ENCODE results near the gene FGD4. TPM values are rescaled to one million over a fixed set of nuclear protein-coding genes. Genes with fewer than 3 reads are reported as not detected.

FGD4 gene
- total RNA-seq, 8 experiments from 2014 or later: 1.6 to 35.0 (median 19.4) TPM

DNA sequence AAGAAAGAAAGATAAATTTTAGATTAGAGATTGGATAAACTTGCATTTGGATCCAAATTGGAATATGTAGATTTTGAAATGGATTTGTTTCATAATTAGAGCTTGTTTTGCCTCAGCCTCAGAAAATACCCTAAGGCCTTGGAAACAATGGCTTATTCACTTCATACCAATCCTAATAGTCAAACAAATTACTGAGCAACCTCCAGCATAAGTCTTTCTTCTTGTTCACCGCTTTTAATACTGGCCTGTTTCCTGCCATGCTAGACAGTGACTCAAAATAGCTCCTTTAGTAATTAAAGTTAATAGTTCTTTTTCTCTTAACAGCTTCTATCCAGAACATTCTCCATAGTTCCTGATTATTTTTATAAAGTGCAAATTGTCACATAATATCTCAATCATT is 168.9 kb downstream of the FGD4 start:
- Histone ChIP-seq H3K4me1 (replicated peaks in 1 of 2) (peaks cover 3 to 7% of the 10 kb centered on the region in 2 donors), H3K4me3 (no peak overlapping the region), H3K27ac (no peak overlapping the region)
- in situ Hi-C loops (cut with MboI; ENCODE audit: low pct_unique_long_range_greater_than_20kb in 2 of 9, low sequenced_read_pairs in 9 of 9, unreplicated experiment in 9 of 9): no loop called here
- peak in 4 of 8 experiments; percentile 24 to 98 (median 96) for ATAC-seq (replicated peaks in 6 of 8)
- WGBS, 10 experiments: 0 to 100% (median 77%) methylated on average over 1 of the region's 1 CpG; no CpG with 5 or more reads in 1 of the 10 experiments

DNA sequence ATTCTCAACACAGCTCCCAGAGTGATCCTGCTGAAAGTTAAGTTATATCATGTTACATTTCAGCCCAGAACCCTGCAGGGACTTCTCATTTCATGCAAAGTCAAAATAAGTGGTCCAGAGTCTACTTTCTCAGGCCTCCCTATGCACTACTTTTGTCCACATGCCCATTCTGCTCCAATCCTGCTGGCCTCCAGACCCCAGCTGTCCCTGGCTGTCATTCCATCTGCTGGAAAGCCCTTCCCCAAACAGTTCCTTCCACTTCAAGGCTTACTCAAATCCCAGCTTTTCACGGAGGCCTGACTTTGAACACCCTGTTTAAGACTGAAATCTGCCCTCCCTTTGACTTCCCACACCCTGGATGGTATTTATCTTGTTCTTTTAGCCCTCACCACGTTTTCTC is 169.9 kb downstream of the FGD4 start:
- in situ Hi-C loops (cut with MboI; ENCODE audit: low pct_unique_long_range_greater_than_20kb in 2 of 9, low sequenced_read_pairs in 9 of 9, unreplicated experiment in 9 of 9): no loop called here
- H3K4me3 ChIP-seq: no peak overlapping the region
- WGBS, 10 experiments: 39 to 73% (median 50%) methylated on average over 1 to 2 of the region's 2 CpGs; no CpG with 5 or more reads in 1 of the 10 experiments
- H3K27ac ChIP-seq: no peak overlapping the region
- ATAC-seq (replicated peaks in 6 of 8): no peak
- H3K4me1 ChIP-seq (replicated peaks in 1 of 2): peaks cover 3 to 7% of the 10 kb centered on the region in 2 donors

DNA sequence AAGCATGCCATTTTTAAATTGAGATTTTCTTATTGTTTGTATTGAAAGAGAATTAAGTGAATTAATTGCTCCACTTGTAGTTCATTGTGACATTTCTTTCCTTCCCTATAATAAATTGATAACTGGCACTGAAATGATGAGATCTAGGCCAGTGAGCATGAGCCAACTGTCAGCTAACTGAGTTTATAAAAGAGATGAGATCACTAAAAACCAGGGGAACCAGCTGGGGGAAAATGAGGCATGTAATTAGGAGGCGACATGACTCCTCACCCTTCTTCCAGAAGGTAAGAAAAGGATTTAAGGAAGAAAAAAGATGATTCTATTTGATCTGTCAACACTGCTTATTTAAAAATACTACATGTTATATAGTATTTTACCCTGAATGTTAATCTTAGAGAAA is 175.2 kb downstream of the FGD4 start:
- no peaks in the 10 kb centered on the region for H3K4me1 ChIP-seq (replicated peaks in 1 of 2)
- WGBS, 10 experiments: 50 to 90% (median 80%) methylated on average over 1 of the region's 1 CpG; no CpG with 5 or more reads in 3 of the 10 experiments
- H3K27ac ChIP-seq: no peak overlapping the region
- in situ Hi-C loops (cut with MboI; ENCODE audit: low pct_unique_long_range_greater_than_20kb in 2 of 9, low sequenced_read_pairs in 9 of 9, unreplicated experiment in 9 of 9): no loop called here
- peak in 1 of 8 experiments; percentile 57 for ATAC-seq (replicated peaks in 6 of 8)
- H3K4me3 ChIP-seq: no peak overlapping the region

DNA sequence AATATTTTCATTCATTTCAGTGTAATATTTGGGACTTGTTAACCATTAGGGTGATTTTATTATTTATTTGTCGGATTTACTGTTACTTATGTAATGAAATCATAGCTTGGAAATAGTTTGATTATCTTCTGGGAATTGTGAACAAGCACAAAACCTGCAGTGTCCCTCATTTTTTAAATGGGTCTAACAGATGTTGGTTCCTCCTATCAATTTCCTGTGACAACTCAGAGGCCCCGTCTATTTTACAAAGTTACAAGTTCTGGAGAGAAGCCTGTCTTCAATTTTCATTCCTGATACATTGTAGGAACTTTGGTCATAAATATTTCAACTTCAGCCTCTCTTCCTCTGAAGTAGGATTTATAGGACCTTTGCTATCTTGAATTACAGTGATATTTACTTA is 178.0 kb downstream of the FGD4 start:
- Histone ChIP-seq H3K27ac (no peak overlapping the region), H3K4me1 (replicated peaks in 1 of 2) (no peaks in the 10 kb centered on the region), H3K4me3 (no peak overlapping the region)
- in situ Hi-C loops (cut with MboI; ENCODE audit: low pct_unique_long_range_greater_than_20kb in 2 of 9, low sequenced_read_pairs in 9 of 9, unreplicated experiment in 9 of 9): no loop called here
- 15 to 100% (median 82%) methylated on average over 1 to 2 of the region's 2 CpGs; no CpG with 5 or more reads in 2 of the 10 experiments for WGBS, 10 experiments
- no peak for ATAC-seq (replicated peaks in 6 of 8)

DNA sequence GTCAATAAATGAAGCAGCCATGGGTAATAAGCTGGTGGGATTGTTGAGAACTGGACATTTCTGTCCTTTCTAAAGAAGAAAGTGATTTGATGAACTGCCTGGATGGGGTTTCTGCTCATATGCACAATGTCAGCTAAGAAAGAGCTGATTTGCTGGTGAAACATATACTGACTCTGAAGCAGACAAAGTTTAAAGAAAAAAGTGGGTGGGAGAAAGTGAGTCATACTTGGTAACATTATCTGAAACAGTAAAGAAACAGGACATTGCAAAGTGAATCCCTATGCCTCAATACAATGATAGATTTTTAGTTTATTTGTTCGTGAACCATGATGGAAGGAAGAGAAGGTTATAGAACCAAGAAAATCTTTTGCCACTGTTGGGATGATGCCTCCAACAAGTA is 184.2 kb downstream of the FGD4 start:
- no peak overlapping the region for H3K4me3 ChIP-seq
- H3K27ac ChIP-seq: no peak overlapping the region
- WGBS, 10 experiments: 83 to 100% (median 90%) methylated on average over 1 of the region's 1 CpG; no CpG with 5 or more reads in 3 of the 10 experiments
- H3K4me1 ChIP-seq (replicated peaks in 1 of 2): no peaks in the 10 kb centered on the region
- ATAC-seq (replicated peaks in 6 of 8): peak in 7 of 8 experiments; percentile 32 to 68 (median 47)
- in situ Hi-C loops (cut with MboI; ENCODE audit: low pct_unique_long_range_greater_than_20kb in 2 of 9, low sequenced_read_pairs in 9 of 9, unreplicated experiment in 9 of 9): no loop called here

DNA sequence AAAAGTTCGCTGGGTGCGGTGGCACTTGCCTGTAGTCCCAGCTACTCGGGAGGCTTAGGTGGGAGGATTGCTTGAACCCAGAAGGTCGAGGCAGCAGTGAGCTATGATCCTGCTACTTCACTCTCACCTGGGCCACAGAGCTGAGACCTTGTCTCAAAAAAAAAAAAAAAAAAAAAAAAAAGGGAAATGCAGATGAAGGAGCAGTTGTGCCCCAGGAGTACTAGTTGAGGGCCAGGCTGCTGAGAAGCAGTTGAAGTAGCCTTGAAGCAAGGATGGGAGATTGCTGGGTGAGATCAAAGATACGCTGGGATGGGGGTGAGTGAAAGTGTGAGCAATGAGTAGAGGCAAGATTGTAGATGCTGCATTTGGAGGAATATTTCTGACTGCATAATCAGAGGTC is 186.3 kb downstream of the FGD4 start:
- 72 to 100% (median 94%) methylated on average over 1 to 5 of the region's 5 CpGs; no CpG with 5 or more reads in 2 of the 10 experiments for WGBS, 10 experiments
- in situ Hi-C loops (cut with MboI; ENCODE audit: low pct_unique_long_range_greater_than_20kb in 2 of 9, low sequenced_read_pairs in 9 of 9, unreplicated experiment in 9 of 9): no loop called here
- H3K4me1 ChIP-seq (replicated peaks in 1 of 2): no peaks in the 10 kb centered on the region
- H3K4me3 ChIP-seq: no peak overlapping the region
- no peak for ATAC-seq (replicated peaks in 6 of 8)
- no peak overlapping the region for H3K27ac ChIP-seq

DNA sequence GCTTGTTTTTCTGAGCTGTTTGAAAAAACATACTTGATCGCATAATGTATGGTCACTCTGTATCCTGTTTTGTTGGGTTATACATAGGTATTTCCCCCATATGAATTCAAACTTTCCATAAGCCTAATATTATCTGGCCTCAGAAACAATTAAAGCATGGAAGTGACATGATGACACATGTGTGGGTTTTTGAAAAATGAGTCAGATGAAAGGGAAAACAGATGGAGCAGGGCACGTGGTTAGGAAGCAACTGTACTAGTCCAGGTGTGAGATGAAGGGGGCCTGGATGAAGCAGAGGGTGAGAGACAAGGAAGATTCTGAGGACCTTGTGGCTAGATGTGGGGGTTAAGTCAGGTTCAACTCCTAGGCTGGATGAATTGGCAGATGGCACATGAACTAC is 187.0 kb downstream of the FGD4 start:
- ATAC-seq (replicated peaks in 6 of 8): peak in 2 of 8 experiments; percentile 42 to 73
- in situ Hi-C loops (cut with MboI; ENCODE audit: low pct_unique_long_range_greater_than_20kb in 2 of 9, low sequenced_read_pairs in 9 of 9, unreplicated experiment in 9 of 9): no loop called here
- 0 to 100% (median 93%) methylated on average over 1 to 2 of the region's 2 CpGs; no CpG with 5 or more reads in 1 of the 10 experiments for WGBS, 10 experiments
- Histone ChIP-seq H3K4me3 (no peak overlapping the region), H3K27ac (no peak overlapping the region), H3K4me1 (replicated peaks in 1 of 2) (no peaks in the 10 kb centered on the region)

DNA sequence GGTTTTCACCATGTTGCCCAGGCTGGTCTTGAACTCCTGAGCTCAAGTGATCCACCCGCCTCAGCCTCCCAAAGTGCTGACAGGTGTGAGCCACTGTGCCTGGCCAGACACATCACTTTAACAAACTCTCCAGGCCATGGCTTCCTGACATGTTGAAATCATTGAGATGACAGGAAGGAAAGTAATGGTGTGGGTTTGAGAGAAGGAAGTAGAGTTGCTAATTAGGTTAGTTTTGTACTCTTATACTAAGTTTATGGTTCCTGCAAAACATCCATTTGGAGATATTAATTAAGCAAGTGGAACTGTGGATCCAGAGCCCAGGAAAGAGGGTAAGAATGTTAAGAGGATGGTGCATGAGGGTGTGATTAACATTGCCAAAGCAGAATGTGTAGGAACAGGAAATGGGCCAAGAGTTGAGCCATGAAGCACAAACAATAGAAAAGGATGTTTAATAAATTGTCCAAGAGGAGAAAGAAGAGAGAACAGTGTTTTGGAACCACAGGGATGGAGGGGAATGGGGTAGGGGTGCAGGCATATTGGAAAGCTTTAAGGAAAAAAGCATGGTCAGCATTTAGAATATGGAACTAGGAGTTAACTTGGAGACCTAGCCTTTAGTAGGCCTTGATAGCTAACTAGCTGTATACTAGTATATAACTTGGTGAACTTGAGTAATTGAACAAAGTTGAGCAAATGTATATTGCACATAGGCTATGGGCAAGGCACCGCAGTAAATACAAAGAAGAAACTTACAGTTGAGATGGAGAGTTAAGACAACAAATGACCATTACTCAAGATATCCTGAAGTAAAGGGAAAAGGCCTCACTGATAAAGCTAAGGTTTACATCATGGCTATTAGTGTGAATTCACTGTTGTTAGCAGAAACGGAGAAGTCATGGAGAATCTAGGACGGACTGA is 188.5 kb downstream of the FGD4 start:
- in situ Hi-C loops (cut with MboI; ENCODE audit: low pct_unique_long_range_greater_than_20kb in 2 of 9, low sequenced_read_pairs in 9 of 9, unreplicated experiment in 9 of 9): no loop called here
- Histone ChIP-seq H3K4me1 (replicated peaks in 1 of 2) (no peaks in the 10 kb centered on the region), H3K4me3 (no peak overlapping the region), H3K27ac (no peak overlapping the region)
- ATAC-seq (replicated peaks in 6 of 8): no peak
- WGBS, 10 experiments: 50 to 100% (median 93%) methylated on average over 2 to 4 of the region's 4 CpGs

DNA sequence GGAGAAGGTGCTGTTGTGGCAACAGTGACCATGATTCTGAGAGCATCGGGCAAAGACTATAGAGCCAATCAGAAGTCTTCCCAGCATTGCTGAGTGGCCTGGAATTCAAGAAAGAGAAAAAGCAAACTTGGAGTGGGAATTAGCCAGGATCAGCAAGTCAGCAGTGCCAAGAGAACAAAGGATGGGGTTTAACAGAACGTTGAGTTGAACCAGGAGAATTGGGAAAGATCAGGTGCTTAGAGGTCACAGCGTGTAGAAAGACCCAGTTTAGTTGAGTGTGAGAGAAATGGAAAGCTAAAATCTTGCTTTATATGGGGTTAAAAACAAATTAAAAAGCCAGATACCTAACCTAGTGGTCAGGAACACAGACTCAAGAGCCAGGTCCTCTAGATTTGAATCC is 189.2 kb downstream of the FGD4 start:
- H3K27ac ChIP-seq: no peak overlapping the region
- in situ Hi-C loops (cut with MboI; ENCODE audit: low pct_unique_long_range_greater_than_20kb in 2 of 9, low sequenced_read_pairs in 9 of 9, unreplicated experiment in 9 of 9): no loop called here
- ATAC-seq (replicated peaks in 6 of 8): no peak

DNA sequence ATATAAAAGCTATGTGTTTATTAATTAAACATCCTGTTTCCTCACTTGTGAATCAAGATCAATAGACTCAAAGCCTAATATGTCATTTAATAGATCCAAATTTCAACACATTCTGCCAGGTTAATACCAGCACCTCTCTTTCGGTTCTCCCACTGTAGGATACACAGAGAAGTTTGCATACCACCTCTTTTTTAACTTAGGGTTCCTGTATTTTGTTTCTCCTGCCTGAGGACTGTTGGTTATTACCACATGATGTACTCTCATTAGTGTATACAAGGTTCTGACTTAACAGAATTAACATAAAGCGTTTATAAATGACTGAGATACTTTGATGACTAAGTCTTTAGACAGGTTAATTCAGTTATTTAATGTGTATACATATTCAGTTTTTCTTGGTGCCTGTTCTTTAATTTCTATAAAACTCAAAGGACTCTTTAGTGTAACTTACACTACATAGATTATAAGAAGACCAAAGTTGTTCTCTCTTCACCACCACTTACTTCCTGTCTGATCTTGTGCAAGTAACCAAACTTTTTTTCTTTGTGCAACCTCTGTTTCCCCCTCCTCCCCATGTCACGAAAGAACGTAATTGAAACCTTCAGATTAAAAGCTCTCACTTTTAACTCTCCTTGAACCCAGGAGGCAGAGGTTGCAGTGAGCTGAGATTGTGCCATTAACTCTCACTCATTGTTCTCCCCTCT is 190.0 kb downstream of the FGD4 start:
- H3K27ac ChIP-seq: no peak overlapping the region
- no peak overlapping the region for H3K4me3 ChIP-seq
- in situ Hi-C loops (cut with MboI; ENCODE audit: low pct_unique_long_range_greater_than_20kb in 2 of 9, low sequenced_read_pairs in 9 of 9, unreplicated experiment in 9 of 9): no loop called here
- WGBS, 10 experiments: 67 to 100% (median 94%) methylated on average over 1 to 4 of the region's 4 CpGs
- no peaks in the 10 kb centered on the region for H3K4me1 ChIP-seq (replicated peaks in 1 of 2)
- ATAC-seq (replicated peaks in 6 of 8): peak in 2 of 8 experiments; percentile 18 to 22

More for the DNA sequence above, 189.2 kb downstream of the FGD4 start:
- no peaks in the 10 kb centered on the region for H3K4me1 ChIP-seq (replicated peaks in 1 of 2)
- H3K4me3 ChIP-seq: no peak overlapping the region
- WGBS, 10 experiments: 14 to 100% (median 89%) methylated on average over 1 to 3 of the region's 3 CpGs; no CpG with 5 or more reads in 1 of the 10 experiments

DNA sequence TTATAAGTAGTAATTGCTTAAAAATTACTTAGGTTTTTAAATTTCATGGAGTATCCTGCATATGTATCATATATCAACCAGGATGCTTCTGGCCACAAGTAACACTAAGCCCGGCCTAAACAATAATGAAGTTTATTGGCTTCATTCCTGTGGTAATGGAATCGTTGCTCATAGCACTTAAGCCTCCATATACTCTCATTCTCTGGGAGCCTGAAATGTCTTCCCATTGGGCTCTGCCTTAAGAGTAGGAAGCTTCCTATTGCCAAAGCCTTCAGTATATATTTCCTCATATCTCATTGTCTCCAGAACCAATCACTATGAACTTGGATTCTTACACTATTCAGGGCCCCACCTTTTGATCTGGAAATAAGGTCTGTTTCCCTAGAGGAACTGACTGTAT is 195.9 kb downstream of the FGD4 start:
- 30 to 100% (median 85%) methylated on average over 1 to 2 of the region's 2 CpGs; no CpG with 5 or more reads in 1 of the 10 experiments for WGBS, 10 experiments
- no peak for ATAC-seq (replicated peaks in 6 of 8)
- Histone ChIP-seq H3K27ac (no peak overlapping the region), H3K4me1 (replicated peaks in 1 of 2) (peaks cover 0 to 5% of the 10 kb centered on the region in 2 donors), H3K4me3 (no peak overlapping the region)
- in situ Hi-C loops (cut with MboI; ENCODE audit: low pct_unique_long_range_greater_than_20kb in 2 of 9, low sequenced_read_pairs in 9 of 9, unreplicated experiment in 9 of 9): no loop called here

DNA sequence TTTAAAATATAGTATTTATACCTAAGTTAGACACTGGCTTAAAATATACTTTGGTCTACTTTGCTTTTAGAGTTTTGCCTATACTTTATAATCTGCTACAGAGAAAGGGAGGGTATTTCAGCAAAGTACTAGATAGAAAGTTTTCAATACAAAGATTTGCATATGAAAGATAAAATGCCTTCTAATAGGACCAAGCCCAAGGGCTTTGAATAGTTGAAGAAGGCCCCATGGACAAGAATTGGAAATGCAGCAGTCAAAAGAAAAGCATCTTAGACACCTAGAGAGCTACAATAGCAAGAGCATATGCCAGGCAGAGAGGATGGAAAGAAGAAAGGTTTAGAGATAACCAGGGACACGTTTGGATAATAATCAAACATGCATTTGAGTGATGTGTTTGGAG is 196.7 kb downstream of the FGD4 start:
- 0 to 50% (median 32%) methylated on average over 1 of the region's 1 CpG; no CpG with 5 or more reads in 2 of the 10 experiments for WGBS, 10 experiments
- in situ Hi-C loops (cut with MboI; ENCODE audit: low pct_unique_long_range_greater_than_20kb in 2 of 9, low sequenced_read_pairs in 9 of 9, unreplicated experiment in 9 of 9): no loop called here
- Histone ChIP-seq H3K4me3 (no peak overlapping the region), H3K27ac (no peak overlapping the region), H3K4me1 (replicated peaks in 1 of 2) (peaks cover 0 to 5% of the 10 kb centered on the region in 2 donors)
- ATAC-seq (replicated peaks in 6 of 8): peak in 2 of 8 experiments; percentile 20 to 56

DNA sequence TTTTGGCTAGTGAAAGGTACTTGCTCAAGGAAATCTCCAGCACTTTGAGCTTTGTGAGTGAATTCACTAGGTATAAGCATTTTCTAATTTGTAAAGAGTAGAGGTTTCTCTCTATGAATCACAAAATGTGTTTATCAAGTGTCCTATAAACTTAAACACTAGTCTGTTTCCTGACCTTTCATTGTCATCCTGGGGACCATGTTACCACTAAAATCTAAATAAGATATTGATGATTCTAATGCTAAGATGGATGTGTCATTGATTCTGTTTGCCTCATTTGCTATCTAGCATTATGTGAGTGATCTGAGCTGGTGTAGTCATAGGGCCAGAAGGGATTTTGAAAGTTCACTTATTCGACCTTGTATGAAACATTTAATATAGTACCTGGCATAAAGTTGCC is 199.3 kb downstream of the FGD4 start:
- Histone ChIP-seq H3K4me3 (no peak overlapping the region), H3K4me1 (replicated peaks in 1 of 2) (peaks cover 0 to 5% of the 10 kb centered on the region in 2 donors), H3K27ac (no peak overlapping the region)
- WGBS, 10 experiments: 40 to 100% (median 92%) methylated on average over 1 of the region's 1 CpG; no CpG with 5 or more reads in 6 of the 10 experiments
- no peak for ATAC-seq (replicated peaks in 6 of 8)
- in situ Hi-C loops (cut with MboI; ENCODE audit: low pct_unique_long_range_greater_than_20kb in 2 of 9, low sequenced_read_pairs in 9 of 9, unreplicated experiment in 9 of 9): no loop called here
